ENCODE measurements around the gene UNC93A.
"Not testable (repeated sequence)": the region's sequence is repeated elsewhere in the genome, so short reads cannot be mapped to it uniquely, and the experiment has no call there.

Gene UNC93A

DNA sequence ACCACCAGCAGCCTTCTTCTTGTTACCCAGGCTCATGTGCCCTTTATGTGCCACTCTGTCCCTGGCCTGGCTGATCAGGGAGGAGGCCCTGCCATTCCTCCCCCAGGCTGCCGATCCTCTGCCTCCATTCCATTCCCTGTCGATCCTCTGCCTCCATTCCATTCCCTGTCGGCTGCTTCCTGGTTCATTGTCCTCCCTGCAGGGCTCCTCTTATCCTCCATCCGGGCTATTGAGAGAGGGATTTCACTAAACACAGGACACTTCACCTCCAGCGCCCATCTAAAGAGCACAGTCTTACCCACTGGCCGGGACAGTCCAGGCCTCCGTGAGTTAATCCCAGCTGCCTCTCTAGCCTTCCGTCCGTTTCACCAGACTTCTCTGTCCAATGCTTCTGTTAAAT is 26.1 kb downstream of the UNC93A start:
- DNase-seq: no peak

DNA sequence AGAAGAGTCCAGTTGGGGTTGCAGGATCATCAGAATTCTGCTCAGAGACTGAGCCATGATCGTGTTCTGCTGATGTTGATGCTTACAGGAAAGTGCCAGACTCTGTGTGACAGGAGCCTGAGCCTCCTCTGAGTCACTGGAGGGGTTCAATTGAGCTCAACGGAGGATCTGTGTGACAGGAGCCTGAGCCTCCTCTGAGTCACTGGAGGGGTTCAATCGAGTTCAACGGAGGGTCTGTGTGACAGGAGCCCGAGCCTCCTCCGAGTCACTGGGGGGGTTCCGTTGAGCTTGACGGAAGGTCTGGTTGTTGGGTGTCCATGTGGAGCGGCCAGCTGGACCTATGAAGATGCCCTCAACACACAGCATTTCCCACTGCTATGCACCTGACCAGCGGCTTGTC is 27.2 kb downstream of the UNC93A start:
- not testable (repeated sequence) for DNase-seq

DNA sequence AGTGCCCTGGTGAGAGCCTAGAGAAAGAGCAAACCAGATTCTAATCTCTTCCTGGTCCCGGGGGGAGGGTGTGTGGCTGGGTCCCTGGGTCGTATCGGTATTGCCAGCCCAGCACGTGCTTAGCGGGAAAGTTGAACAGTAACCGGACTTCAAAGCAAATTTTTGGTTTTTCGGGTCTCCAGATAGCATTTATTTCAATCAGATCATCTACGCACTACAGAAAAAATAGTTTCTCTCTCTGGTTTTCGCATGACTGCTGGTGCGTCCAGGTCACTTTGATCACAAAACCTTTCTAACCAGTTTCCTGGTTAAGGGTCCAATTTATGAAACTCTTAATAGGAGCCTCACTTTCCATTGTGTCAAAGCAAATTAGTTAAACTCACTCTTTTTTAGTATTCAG is 27.7 kb downstream of the UNC93A start:
- DNase-seq: not testable (repeated sequence)

DNA sequence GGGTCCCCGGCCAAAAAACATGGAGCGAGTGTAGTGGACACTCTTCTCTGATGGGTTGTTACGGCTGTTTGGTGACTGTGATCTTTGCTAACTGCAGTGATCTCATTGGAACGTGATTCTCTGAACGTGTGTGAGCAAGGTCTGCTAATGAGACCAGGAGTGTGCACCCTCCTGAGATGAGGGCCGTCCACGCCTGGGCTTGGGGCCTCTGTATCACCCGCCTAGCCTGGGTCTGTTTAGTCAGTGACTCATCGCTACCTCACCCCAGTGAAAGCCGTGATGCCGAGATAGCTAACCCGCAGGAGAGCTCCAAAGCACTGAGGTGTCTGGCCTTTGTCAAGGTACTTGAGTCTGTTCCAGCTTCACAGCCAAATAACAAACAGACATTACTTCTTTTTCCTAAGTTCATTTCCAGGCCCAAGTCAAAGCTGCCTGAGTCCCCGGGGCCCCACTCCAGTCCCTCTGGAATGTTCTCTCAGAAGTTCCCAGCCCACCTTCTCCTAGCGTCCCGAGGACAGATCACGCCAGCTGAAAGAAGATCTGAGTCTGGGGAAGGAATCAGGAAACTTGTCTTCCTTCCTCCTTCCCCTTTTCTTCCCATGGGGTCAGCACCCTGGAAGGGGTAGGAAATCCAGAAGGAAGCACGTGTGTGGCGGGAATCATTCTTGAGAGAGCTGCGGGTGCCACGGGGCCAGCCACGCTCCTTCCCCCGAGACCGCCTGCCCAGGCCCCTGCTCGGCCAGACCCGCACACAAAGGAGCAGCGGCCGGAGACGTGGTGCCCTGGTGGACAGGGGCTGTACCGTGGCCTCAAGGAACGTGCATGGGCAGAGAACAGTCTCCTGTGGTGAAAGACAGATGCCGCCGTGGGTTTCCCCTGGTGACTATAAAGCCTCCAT is 29.0 kb downstream of the UNC93A start:
- DNase-seq: not testable (repeated sequence)

DNA sequence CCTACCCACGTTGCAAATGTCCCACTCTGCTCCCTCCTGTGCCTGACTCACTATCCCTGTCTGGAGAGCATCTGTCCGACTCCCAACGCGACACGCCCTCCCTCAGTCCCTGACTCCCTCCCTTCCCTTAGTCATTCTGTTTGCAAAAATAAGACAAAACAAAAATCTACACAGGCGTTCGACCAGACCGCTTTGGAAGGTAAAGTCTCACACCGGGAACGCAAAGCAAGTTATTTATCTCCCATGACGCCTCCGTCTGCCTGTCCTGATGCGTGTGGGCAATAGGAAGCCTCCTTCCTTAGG is 29.6 kb downstream of the UNC93A start:
- not testable (repeated sequence) for DNase-seq

DNA sequence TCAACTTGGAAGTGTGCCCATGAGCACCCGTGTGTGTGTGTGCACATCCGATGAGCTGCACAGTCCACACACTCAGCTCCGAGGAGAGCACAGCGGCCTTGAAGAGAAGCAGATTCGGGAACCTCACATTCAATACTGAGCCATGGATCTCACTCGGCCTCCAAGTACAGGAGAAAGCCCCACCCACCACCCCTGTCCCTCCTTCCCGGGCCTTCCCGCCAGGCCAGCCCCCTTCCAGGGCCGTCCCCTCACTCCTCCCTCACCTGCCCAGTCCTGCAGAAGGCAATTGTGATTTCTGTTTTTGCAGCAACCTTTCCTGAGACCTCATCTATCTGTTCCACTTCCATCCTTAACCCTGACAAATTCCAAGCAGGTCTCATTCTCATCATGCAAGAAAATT is 30.1 kb downstream of the UNC93A start:
- not testable (repeated sequence) for DNase-seq

DNA sequence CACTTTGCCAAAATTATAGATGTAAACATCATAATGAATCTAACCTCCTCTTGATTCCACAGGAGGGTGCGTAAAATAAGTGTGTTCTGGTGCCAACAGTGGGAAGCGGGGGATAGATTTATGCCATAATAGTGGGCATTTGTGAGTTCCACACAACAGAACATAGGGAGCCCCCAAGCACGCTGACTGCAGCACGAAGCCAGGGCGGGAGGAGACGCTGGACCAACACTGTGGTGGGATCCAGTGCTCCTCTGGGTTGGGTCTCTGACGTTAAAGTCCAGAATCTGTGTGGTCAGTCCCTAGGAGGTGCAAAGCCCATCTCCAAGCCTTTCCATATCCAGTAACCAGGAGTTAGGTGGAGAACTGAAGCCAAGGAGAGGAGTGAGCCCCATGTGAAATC is 32.0 kb downstream of the UNC93A start:
- no peak for DNase-seq

DNA sequence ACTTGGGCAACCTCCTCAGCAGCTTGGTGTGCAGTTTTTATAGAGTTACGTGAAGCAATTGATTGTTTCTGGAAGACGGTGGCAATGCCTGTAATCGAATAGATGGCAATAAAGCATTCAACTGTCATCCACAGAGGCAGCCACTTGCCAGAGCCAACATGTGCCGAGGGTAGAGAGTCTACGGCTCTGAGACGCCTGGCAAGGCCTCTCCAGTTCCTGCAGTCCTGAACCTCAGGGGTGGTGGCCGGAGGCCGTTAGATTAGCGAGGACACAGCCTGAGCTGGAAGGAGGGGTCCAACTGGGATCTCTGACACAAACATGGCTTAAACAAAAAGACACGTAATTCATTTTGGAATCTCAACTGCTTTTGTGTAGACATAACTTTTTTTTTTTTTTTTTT is 33.0 kb downstream of the UNC93A start:
- no peak for DNase-seq

DNA sequence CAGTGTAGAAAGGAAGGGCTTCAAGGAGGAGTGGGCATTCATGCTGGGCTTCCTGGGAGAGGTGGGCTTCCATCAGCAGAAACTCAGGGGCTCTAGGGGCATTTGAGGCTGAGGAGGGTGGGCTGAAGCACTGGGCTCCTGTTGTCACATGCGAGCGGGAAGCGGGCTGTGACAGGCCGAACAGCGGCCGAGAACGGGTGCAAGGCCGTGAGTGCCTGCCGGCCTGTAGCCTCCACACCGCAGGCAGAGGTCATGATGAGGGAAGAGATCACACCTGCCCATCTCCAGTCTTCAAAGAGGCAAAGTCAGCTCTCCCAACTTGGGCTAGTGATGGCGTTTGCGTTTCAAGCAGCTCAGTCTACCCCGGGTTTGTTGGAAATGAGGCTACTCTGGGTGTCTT is 34.7 kb downstream of the UNC93A start:
- no peak for DNase-seq

DNA sequence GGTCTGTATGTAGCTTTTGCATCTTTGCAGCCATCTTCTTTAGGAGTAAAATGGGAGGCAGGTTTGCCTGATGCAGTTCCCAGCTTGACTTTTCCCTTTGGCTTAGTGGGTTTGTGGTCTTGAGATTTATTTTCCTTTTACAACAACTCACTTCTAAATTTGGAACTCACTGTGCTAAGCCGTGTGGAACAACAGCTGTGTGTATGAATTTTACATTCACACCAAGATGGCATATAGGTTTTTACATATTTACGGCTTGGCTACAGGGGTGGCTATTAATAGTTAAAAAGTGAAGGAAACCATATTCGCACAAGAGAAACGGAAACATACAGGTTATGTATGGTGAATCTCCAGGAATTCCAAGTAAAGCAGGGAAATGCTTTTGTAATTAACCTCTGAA is 36.3 kb downstream of the UNC93A start:
- DNase-seq: no peak

DNA sequence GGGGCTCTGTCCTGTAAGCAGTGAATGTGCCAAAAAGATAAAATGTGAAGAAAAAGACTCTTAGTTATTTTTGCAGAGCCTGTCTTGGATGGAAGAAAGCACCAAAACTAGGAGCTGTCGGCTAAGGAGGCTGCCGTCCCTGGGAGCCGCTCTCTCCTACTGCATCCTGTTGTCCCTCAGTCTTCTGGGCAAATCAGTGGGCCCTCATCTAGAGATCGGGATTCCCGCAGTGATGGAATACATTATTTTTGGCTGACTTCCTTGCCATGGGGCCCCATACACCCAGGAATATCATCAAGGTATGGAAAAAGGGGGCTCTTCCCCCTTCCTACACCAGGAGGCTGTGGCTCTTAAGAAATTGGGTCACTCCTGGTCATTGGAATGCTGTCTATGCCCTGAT is 37.0 kb downstream of the UNC93A start:
- no peak for DNase-seq

DNA sequence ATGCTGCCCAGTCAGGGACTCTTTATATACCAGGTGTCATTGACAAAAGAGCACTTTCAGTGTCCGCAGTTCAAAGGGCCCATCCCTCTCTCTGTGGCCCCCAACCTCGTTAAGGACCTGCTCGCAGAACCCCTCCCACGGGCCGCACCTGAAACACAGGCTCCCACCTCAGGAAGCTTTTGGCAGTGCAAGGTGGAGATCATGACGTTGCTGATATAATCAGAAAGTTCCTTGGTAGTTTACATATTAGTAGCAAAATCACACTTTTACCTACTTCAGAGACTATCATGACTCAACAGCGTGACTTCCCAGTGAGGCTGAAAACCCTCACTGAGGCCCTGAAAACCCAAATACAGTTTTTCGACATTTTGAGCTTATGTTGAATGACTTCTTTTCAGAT is 37.9 kb downstream of the UNC93A start:
- DNase-seq: no peak

DNA sequence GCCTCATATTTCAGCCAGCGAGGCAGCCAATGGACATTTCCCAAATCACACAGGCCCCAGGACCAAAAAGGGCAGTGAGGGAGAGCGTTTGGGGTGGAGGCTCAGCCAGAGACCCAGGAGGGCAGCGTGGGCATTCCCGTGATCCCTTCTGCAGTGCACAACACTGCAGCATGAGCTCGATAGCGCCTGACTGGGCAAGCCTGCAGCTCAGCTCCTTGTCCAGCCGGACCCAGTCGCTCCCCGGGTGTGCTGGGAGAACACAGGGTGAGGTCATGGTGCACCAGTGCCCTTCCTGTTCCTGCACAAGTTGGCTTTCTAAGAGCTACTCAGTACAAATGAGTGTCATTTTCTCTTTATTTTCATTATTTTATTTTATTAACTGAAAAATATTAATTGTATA is 39.6 kb downstream of the UNC93A start:
- DNase-seq: no peak

DNA sequence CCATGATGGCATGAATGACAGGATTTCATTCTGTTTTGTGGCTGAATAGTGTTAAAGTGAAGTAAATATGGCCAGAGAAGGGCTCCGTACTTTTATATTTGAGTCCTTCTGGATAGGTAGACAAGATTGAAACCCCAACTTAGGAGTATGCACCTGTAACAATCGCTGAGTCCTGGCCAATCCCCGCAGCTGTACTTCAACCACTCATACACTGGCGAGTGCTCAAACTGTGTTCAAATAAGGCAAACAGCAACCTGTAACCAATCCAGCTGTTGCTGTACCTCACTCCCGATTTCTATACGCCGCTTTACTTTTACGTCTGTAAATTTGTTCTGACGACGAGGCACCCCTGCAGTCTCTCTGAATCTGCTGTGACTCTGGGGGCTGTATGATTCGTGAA is 40.5 kb downstream of the UNC93A start:
- DNase-seq: no peak

DNA sequence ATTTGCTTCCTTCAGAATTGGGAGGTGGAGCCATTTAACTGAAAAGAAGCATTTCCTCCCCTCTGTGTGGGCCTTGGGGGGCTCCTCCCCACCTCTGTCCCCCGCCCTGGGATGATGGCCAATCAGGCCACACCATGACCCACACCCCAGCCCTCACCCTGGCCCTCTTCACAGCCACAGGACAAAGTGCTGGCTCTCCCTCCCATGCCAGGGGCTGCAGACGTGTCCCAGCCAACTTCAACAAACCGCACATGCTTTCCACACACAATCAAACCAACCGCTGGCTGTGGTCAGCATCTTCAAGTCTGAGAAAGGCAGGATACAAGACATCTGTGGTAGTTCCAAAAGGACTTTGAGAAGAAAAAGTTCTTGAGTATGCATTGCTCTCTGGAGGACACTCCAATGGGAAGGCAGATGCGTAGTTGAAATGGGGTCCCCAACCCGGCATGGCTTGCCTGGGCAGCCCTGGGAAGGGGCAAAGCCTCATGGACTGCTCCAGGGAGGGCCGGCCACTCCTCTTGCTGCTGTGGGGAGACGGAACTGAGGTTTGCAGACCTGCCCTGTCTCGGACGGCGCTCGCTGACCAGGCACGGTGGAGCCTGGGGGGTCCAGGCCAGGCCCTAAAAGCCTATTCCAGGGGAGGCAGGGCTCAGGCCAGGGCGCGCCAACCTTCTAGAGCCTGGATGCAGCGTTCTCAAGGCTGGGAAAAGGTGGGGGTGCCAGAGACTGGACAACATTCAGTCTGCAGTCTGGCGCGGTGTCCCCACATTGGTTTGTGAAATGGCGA is 45.9 kb downstream of the UNC93A start:
- no peak for DNase-seq

DNA sequence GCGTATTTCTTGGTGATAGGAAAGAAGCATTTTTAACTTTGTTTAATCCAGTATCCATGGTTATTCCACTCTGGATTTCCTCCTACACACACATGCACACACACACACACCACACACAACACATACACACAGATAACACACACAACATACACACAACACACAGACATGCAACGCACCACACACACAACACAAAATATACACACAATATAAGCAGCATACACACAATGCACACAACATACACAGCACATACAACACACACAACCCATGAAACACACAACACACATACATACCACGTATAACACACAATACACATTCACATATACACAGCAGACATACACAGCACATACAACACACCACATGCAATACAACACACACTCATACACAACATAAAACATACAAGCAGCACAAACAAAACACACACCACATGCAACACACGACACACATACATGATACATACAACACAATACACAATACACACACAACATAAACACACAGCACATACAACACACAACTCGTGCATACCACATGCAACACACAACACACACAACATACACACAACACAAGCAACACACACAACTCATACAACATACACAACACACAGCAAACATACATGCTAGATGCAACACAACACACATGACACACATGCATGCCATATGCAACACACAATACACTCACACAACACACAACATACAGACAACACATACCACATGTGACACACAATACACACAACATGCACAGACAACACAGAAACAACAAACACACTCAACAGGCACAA is 46.7 kb downstream of the UNC93A start:
- no peak for DNase-seq

DNA sequence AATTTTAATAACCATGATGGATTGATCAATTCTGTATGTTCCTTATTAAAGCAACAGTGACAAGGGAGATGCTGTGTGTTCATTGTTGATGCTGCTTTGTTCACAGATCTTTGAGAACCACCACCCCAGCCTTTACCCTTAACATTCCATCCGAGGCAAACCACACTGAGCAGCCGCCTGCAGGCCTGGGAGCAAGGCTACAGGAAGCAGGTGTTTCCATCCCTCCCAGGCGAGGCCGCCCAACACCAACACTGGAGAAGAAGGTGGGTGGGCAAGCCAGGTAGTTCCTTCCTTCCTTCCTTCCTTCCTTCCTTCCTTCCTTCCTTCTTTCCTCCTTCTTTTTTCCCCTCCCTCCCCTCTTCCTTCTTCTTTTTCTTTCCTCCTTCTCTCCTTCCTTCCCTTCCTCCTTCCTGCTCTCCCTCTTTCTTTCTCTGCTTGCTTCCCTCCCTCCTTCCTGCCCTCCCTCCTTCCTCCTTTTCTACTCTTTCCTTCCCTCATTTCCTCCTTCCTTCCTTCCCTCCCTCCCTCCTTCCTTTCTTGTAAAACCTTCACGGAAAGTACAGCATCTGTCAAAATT is 47.5 kb downstream of the UNC93A start:
- DNase-seq: no peak

DNA sequence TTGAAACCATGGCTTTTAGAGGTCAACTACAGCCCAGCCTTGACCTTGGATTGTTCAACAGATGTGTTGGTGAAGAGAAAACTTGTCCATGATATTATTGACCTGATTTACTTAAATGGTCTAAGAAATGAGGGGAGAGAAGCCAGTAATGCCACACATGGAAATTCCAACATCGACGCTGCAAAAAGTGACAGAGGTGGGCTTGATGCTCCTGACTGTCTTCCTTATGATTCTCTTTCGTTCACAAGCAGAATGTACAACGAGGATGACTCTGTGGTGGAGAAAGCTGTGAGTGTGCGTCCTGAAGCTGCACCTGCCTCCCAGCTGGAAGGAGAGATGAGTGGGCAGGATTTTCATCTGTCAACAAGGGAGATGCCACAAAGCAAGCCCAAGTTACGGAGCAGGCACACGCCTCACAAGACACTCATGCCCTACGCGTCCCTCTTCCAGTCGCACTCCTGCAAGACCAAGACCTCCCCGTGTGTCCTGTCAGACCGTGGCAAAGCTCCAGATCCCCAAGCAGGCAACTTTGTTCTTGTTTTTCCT is 50.0 kb downstream of the UNC93A start:
- DNase-seq: no peak

DNA sequence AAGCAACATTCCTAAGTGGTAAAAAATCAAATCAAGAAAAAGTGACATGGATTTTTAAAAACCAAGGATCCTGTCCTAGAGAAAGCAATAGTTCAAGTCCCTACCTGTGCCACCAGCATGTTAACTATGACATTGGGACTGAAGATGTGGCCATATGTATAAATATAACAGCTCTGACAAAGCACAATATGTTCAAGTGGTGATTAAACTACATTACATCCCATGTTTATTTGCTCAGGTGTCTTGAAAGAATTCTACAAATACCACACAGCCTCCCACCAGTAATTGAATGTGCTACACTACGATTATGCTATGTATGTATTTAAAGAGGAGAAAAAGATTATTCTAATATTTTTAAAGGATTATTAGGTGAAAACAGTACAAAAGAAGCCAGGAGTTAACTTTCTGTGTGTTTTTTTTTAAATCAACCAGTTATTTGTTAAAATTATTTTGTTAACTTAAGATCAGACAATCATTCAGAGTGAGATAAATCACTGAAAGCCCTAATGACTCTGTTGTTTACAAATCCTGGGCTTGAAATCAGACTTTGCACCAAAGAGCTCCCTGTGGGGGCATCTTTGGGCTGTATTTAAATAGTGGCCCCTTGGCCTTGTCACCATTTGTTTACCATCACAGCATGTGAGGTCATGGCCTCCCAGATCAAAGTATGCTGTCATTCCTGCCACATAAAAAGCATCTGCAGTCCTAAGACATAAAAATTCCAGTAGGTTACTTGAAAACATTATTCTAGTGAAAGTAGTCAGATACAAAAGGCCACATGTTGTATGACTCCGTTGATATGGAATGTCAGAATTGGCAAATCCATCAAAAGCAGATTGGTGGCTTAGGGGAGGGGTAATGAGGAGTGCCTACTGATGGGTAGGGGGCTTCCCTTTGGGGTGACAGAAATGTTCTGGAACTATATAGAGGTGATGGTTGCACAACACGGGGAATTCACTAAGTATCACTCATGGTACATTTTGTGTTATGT is 50.8 kb downstream of the UNC93A start:
- no peak for DNase-seq

DNA sequence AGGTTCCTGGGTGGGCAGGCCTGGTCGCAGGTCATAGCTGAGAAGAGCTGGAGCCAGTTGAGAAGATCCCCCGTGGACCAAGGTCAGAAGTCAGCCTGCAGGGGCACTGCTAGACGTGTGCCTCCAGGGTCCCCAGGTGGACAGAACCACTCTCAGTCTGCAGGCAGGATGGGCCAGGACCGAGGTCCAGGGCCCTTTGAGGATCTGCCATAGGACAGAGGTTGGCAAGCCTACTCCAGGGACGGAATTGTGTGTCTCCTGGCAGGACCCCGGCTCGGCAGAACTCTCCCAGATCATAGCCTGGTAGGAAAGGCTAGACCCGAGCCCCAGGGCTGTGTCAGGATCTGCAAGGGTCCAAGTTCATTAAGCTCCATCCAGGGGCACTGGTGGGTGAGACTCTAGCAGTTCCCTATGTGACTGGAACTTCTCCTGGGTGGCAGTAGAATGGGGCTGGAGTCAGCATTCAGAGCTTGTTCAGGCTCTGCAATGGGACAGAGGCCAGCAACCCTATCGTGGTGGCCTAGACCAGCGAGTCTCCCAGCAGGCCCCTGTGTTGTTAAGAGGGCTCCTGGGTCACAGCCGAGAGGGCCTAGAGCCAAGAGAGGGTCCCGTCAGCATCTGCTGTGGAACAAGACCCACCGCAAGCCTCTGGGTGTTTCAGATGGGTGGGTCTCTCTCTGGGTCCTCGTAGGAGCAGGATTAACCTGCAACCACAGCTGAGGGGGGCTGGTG is 51.9 kb downstream of the UNC93A start:
- DNase-seq: no peak

DNA sequence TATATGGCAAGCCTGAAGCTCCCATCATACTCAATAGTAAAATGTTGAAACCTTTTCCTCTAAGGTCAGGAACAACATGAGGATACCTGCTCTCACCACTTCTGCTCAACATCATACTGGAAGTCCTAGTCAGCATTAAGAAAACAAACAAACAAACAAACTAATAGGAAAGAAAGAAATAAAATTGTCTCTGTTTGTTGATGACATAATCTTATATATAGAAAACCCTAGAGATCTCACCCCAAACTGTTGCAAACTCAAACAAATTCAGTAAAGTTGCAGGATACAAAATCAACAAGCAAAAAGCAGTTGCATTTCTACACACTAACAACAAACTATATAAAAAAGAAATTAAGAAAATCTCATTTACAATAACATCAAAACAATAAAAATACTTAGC is 54.2 kb downstream of the UNC93A start:
- no peak for DNase-seq
